Measurements from ENCODE around the gene CCR9. TPM values are rescaled to one million over a fixed set of nuclear protein-coding genes. Genes with fewer than 3 reads are reported as not detected.
A peak's percentile ranks its signal among the peaks of the same experiment; 100 is the strongest.

CCR9 gene
- total and polyA plus RNA-seq, 2 experiments from 2014 or later, result not detected

DNA sequence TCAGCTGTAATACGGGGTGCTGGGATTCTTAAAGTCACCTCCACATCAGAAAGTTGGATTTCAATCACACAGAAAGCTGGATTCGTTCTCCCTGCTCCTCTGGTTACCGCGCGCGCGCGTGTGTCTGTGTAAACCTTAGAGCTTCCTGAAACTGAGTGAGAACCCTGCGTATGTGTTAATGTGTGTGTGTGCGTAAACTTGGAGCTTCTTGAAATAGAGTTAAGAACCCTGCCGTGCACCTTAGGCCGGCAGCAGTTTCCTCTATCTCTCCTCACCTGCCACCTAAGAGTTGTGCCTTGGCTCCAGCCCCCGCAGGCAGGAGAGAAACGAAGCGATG is 45.0 kb upstream of the CCR9 start:
- peaks cover 10% of the 10 kb centered on the region; the same call in 1 of the 2 replicates for H3K9me2 ChIP-seq (ENCODE audit: insufficient read depth)
- no peaks in the 10 kb centered on the region for H4K20me1 ChIP-seq (replicated peaks; ENCODE audit: insufficient read depth)
- no peaks in the 10 kb centered on the region for H3F3A ChIP-seq (replicated peaks; ENCODE audit: low read depth)
- H3K4me1 ChIP-seq (ENCODE audit: insufficient read depth), result no peaks in the 10 kb centered on the region
- peak overlapping the region; percentile 96 for H3K4me2 ChIP-seq
- no peaks in the 10 kb centered on the region for H3K36me3 ChIP-seq (ENCODE audit: insufficient read depth)
- no peaks in the 10 kb centered on the region for H3K9me3 Mint-ChIP-seq
- H3K79me2 ChIP-seq (replicated peaks; ENCODE audit: insufficient read depth), result no peaks in the 10 kb centered on the region
- ATAC-seq (peak; percentile 18; the same call in 2 of the 3 replicates), DNase-seq (ENCODE audit: low spot score) (peak; percentile 26)
- TF ChIP-seq, protein P1, sequence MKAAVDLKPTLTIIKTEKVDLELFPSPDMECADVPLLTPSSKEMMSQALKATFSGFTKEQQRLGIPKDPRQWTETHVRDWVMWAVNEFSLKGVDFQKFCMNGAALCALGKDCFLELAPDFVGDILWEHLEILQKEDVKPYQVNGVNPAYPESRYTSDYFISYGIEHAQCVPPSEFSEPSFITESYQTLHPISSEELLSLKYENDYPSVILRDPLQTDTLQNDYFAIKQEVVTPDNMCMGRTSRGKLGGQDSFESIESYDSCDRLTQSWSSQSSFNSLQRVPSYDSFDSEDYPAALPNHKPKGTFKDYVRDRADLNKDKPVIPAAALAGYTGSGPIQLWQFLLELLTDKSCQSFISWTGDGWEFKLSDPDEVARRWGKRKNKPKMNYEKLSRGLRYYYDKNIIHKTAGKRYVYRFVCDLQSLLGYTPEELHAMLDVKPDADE (IDR thresholded peaks at IDR 0.05), result no peak
- TF ChIP-seq NANOG (IDR thresholded peaks at IDR 0.05; ENCODE audit: borderline replicate concordance), result no peak
- no peak for TF ChIP-seq ZNF331 (CRISPR knock-in tag; IDR thresholded peaks at IDR 0.05; ENCODE audit: low read depth)
- no peak for TF ChIP-seq JUNB (IDR thresholded peaks at IDR 0.05; ENCODE audit: unreplicated experiment)
- TF ChIP-seq POLR2AphosphoS5 (IDR thresholded peaks at IDR 0.05; ENCODE audit: low read depth), result no peak
- TF ChIP-seq EZH2phosphoT487 (IDR thresholded peaks at IDR 0.05; ENCODE audit: unreplicated experiment), result no peak
- TF ChIP-seq, protein P2, sequence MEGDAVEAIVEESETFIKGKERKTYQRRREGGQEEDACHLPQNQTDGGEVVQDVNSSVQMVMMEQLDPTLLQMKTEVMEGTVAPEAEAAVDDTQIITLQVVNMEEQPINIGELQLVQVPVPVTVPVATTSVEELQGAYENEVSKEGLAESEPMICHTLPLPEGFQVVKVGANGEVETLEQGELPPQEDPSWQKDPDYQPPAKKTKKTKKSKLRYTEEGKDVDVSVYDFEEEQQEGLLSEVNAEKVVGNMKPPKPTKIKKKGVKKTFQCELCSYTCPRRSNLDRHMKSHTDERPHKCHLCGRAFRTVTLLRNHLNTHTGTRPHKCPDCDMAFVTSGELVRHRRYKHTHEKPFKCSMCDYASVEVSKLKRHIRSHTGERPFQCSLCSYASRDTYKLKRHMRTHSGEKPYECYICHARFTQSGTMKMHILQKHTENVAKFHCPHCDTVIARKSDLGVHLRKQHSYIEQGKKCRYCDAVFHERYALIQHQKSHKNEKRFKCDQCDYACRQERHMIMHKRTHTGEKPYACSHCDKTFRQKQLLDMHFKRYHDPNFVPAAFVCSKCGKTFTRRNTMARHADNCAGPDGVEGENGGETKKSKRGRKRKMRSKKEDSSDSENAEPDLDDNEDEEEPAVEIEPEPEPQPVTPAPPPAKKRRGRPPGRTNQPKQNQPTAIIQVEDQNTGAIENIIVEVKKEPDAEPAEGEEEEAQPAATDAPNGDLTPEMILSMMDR (conservative IDR thresholded peaks at IDR 0.05; ENCODE audit: low read depth in 2 of 2), result no peak
- TF ChIP-seq, protein P3, sequence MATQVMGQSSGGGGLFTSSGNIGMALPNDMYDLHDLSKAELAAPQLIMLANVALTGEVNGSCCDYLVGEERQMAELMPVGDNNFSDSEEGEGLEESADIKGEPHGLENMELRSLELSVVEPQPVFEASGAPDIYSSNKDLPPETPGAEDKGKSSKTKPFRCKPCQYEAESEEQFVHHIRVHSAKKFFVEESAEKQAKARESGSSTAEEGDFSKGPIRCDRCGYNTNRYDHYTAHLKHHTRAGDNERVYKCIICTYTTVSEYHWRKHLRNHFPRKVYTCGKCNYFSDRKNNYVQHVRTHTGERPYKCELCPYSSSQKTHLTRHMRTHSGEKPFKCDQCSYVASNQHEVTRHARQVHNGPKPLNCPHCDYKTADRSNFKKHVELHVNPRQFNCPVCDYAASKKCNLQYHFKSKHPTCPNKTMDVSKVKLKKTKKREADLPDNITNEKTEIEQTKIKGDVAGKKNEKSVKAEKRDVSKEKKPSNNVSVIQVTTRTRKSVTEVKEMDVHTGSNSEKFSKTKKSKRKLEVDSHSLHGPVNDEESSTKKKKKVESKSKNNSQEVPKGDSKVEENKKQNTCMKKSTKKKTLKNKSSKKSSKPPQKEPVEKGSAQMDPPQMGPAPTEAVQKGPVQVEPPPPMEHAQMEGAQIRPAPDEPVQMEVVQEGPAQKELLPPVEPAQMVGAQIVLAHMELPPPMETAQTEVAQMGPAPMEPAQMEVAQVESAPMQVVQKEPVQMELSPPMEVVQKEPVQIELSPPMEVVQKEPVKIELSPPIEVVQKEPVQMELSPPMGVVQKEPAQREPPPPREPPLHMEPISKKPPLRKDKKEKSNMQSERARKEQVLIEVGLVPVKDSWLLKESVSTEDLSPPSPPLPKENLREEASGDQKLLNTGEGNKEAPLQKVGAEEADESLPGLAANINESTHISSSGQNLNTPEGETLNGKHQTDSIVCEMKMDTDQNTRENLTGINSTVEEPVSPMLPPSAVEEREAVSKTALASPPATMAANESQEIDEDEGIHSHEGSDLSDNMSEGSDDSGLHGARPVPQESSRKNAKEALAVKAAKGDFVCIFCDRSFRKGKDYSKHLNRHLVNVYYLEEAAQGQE (IDR thresholded peaks at IDR 0.05; ENCODE audit: unreplicated experiment), result no peak
- H3K27ac Mint-ChIP-seq, result no peak overlapping the region
- peaks cover 3% of the 10 kb centered on the region; the same call in 2 of the 3 replicates for H3K4me1 Mint-ChIP-seq
- peak overlapping the region; percentile 84 for H3K4me3 ChIP-seq
- peaks cover 2% of the 10 kb centered on the region for H3K27me3 Mint-ChIP-seq (ENCODE audit: insufficient read depth, low read depth, poor library complexity)
- H3K4me3 Mint-ChIP-seq, result peak overlapping the region; percentile 88
- peak overlapping the region; percentile 85 for H2AFZ ChIP-seq
- H3K27me3 ChIP-seq (ENCODE audit: insufficient read depth), result peaks cover 38% of the 10 kb centered on the region
- H3K36me3 Mint-ChIP-seq (ENCODE audit: low read depth), result no peaks in the 10 kb centered on the region
- H3K27ac ChIP-seq (ENCODE audit: low read depth), result no peak overlapping the region

Data from GM23338 (cell line).